Endodermal cell (in vitro differentiated cells): Measurements from ENCODE around the gene ARHGAP44. TPM values are rescaled to one million over a fixed set of nuclear protein-coding genes. Genes with fewer than 3 reads are reported as not detected.

ENCODE experiments used
- DNase-seq: peaks from one replicate; pipeline ENCODE4 v3.0.0-alpha.2; 2017
- H3K27ac ChIP-seq: 2 replicates; pipeline ENCODE4 v1.5.1; 2013; ENCODE audit warnings: mild to moderate bottlenecking, low read depth, low read length, moderate library complexity
- H3K27me3 ChIP-seq: 2 replicates; pipeline ENCODE4 v1.6.1; 2013; ENCODE audit warnings: mild to moderate bottlenecking, low read length, moderate library complexity; ENCODE audit not compliant: insufficient read depth, control insufficient read depth, poor library complexity, severe bottlenecking
- H3K36me3 ChIP-seq: 2 replicates; pipeline ENCODE4 v1.7.0; 2013; ENCODE audit warnings: mild to moderate bottlenecking, low read length, moderate library complexity; ENCODE audit not compliant: control insufficient read depth, insufficient read depth
- H3K4me1 ChIP-seq: one replicate; pipeline ENCODE4 v1.7.0; 2013; ENCODE audit warnings: low read length; ENCODE audit not compliant: control insufficient read depth, insufficient read depth
- H3K4me3 ChIP-seq: 2 replicates; pipeline ENCODE4 v1.5.1; 2013; ENCODE audit warnings: mild to moderate bottlenecking, low read length, moderate library complexity
- H3K9ac ChIP-seq: 2 replicates; pipeline ENCODE4 v1.6.1; 2013; ENCODE audit warnings: mild to moderate bottlenecking, low read length, moderate library complexity; ENCODE audit not compliant: poor library complexity, severe bottlenecking; ENCODE audit errors: extremely low read depth
- H3K9me3 ChIP-seq: 2 replicates; pipeline ENCODE4 v1.6.1; 2013; ENCODE audit warnings: mild to moderate bottlenecking, low read length, moderate library complexity; ENCODE audit not compliant: control insufficient read depth
- H3K27ac Mint-ChIP-seq: 2 replicates; pipeline ENCODE4 v1.8.0; 2020; ENCODE audit warnings: mixed read lengths
- H3K27me3 Mint-ChIP-seq: 2 replicates; pipeline ENCODE4 v1.8.0; 2021; ENCODE audit warnings: mild to moderate bottlenecking, mixed read lengths; ENCODE audit not compliant: insufficient read depth
- H3K36me3 Mint-ChIP-seq: 2 replicates; pipeline ENCODE4 v1.8.0; 2020; ENCODE audit warnings: low read depth, mixed read lengths
- H3K4me1 Mint-ChIP-seq: 2 replicates; pipeline ENCODE4 v1.8.0; 2020; ENCODE audit warnings: mixed read lengths
- H3K4me3 Mint-ChIP-seq: 2 replicates; pipeline ENCODE4 v1.8.0; 2020; ENCODE audit warnings: mild to moderate bottlenecking, moderate library complexity, mixed read lengths
- H3K9me3 Mint-ChIP-seq: 2 replicates; pipeline ENCODE4 v1.8.0; 2020; ENCODE audit warnings: mild to moderate bottlenecking, mixed read lengths
- CTCF ChIP-seq: fragments of 200-600 bp; sonication (generic); conservative IDR thresholded peaks from 2 replicates; pipeline ENCODE4 v1.5.0; 2021; ENCODE audit warnings: antibody characterized with exemption, mild to moderate bottlenecking
- WGBS, 2 experiments: methylation state at CpG; one replicate each; pipeline versions ENCODE4 v1.1.5 to v1.1.7; 2013; ENCODE audit warnings: missing lambda C conversion rate in 2 of 2, mixed read lengths in 1 of 2; ENCODE audit not compliant: insufficient coverage in 1 of 2, insufficient read length in 1 of 2; 5-methylcytosine and 5-hydroxymethylcytosine counted together
- total RNA-seq, 2 donors: library from RNA; stranded (reverse); fragmentation: NEBNext Ultra II Directional in 1 of 2; extraction: Animal tissue kit (Norgen Biotek cat#: 25700) in 1 of 2; gene quantifications; 2 replicates in 1 of 2; 3 replicates in 1 of 2; pipeline ENCODE4 v1.2.1, GENCODE V29; 2021

Gene ARHGAP44
- total RNA-seq, 2 donors from 2014 or later: 14.2 to 21.9 TPM

GRCh38 chr17:12794919-12795532, 5.7 kb downstream of the ARHGAP44 start:
- no peak for TF ChIP-seq CTCF
- H3K27ac Mint-ChIP-seq: no peak overlapping the region
- H3K36me3 ChIP-seq: no peaks in the 10 kb centered on the region
- H3K4me1 Mint-ChIP-seq: peaks cover 16% of the 10 kb centered on the region
- peaks cover 10% of the 10 kb centered on the region for H3K27me3 Mint-ChIP-seq
- no peak overlapping the region for H3K9ac ChIP-seq
- no peak overlapping the region for H3K4me3 Mint-ChIP-seq
- peaks cover 9% of the 10 kb centered on the region for H3K9me3 Mint-ChIP-seq
- no peaks in the 10 kb centered on the region for H3K36me3 Mint-ChIP-seq
- DNase-seq: no peak
- peaks cover 4% of the 10 kb centered on the region for H3K4me1 ChIP-seq
- no peak overlapping the region for H3K27ac ChIP-seq
- H3K4me3 ChIP-seq: no peak overlapping the region
- H3K27me3 ChIP-seq: peaks cover 9% of the 10 kb centered on the region
- peaks cover 6% of the 10 kb centered on the region for H3K9me3 ChIP-seq
- WGBS, 2 experiments: 86 to 90% methylated on average over 4 to 6 of the region's 6 CpGs

GRCh38 chr17:12800855-12801365, 11.6 kb downstream of the ARHGAP44 start:
- H3K4me3 Mint-ChIP-seq: no peak overlapping the region
- no peak overlapping the region for H3K27ac ChIP-seq
- H3K27me3 Mint-ChIP-seq: no peaks in the 10 kb centered on the region
- no peak overlapping the region for H3K9ac ChIP-seq
- H3K27me3 ChIP-seq: no peaks in the 10 kb centered on the region
- peaks cover 10% of the 10 kb centered on the region for H3K9me3 Mint-ChIP-seq
- H3K9me3 ChIP-seq: peaks cover 6% of the 10 kb centered on the region
- H3K27ac Mint-ChIP-seq: no peak overlapping the region
- no peaks in the 10 kb centered on the region for H3K36me3 ChIP-seq
- 75 to 93% methylated on average over 1 to 3 of the region's 3 CpGs for WGBS, 2 experiments
- TF ChIP-seq CTCF: no peak
- H3K4me1 Mint-ChIP-seq: no peaks in the 10 kb centered on the region
- no peak overlapping the region for H3K4me3 ChIP-seq
- no peaks in the 10 kb centered on the region for H3K36me3 Mint-ChIP-seq
- no peak for DNase-seq
- no peaks in the 10 kb centered on the region for H3K4me1 ChIP-seq

GRCh38 chr17:12806630-12807029, 17.3 kb downstream of the ARHGAP44 start:
- no peaks in the 10 kb centered on the region for H3K27me3 Mint-ChIP-seq
- Histone ChIP-seq H3K4me3 (no peak overlapping the region), H3K27ac (no peak overlapping the region), H3K27me3 (no peaks in the 10 kb centered on the region), H3K9me3 (peaks cover 33% of the 10 kb centered on the region), H3K9ac (no peak overlapping the region), H3K4me1 (no peaks in the 10 kb centered on the region), H3K36me3 (no peaks in the 10 kb centered on the region)
- DNase-seq: no peak
- peaks cover 43% of the 10 kb centered on the region for H3K9me3 Mint-ChIP-seq
- no peaks in the 10 kb centered on the region for H3K4me1 Mint-ChIP-seq
- 89 to 100% methylated on average over 1 of the region's 1 CpG for WGBS, 2 experiments
- H3K36me3 Mint-ChIP-seq: peaks cover 27% of the 10 kb centered on the region
- no peak overlapping the region for H3K27ac Mint-ChIP-seq
- H3K4me3 Mint-ChIP-seq: no peak overlapping the region
- no peak for TF ChIP-seq CTCF
